SHP77 (cell line): ENCODE results near the gene LINC00305.

Experiments
- DNase-seq, 2 experiments: peaks; one replicate each; lab custom pipeline; 2025; lab: John Stamatoyannopoulos, UW

The LINC00305 gene

DNA sequence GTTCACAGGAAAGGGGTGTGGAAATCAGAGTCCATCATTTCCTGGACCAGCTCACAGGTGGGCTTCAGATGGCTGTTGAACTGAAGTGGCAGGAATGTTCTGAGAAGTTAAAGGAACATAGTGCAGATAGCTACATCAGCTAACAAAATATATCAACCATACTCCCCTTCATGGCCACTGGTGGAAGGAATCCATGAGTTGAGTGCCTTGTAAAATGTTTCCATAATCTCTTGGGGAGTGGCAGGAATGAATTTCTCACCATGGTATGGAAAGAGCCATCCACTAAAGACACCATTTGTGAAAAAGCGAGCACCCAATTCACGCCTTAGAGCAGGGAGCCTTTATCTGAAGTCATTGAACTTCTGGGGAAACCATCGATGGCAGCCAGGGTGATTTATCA is at the start of gene LINC00305:
TSS of gene LINC00305 (minus strand) at position 101 of the 400 bp plus-strand sequence.
- DNase-seq, result no peak

DNA sequence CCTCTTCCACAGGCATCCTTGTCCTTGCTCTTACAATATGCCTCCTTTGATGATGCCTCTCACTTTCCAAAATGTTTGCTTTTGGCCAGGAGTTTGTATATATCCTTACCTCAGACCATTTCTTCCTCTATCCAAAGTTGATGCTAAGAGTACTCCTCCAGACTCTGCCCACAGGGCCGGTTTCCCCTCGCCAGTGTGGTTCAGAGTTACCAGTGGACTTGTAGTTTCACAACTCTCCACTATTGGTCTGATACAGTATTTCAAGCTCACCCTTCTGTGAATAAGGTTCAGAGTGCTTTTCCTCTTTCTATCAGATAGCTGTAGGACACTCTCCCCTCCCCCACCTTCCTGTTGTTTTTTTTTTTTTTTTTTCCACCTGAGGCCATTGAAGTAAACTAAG is 42.2 kb upstream of the LINC00305 start:
- no peak for DNase-seq

DNA sequence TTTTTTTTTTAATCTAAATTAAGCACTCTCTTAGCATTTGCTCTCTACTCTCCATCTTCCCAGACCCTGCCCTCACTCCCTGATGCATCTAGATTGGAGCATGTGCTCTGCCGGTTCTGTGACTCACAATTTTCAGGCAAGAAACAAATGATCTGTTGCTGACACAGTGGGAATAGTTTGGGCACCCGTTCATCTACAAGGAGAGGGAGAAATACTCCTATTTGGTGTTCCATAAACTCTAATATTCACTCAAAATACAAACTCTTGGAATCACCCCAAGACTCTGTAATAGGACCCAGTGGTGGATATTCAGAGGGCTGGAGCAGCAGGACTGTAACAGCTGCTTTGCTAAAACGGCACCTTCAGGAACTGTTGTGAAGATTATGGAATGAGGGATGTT is 37.1 kb upstream of the LINC00305 start:
- no peak for DNase-seq

DNA sequence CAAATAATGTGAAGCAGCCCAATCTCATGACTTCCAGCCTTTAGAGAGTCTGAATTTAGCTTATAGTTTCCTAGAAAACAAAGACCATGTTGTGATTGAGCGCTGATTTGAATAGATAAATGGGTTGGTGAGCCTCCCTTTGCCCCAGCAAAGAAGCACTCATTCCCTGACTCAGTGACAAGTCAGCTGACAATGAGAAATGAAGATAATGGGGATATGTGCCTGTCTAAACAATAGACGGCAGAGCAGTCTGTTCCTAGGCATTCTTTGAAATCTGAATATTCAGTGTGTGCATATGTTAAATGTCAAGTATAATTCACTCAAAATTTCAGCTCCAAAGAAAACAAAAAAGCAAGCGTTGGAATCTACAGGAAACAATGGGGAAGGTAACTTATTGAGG is 34.8 kb upstream of the LINC00305 start:
- DNase-seq, result no peak

DNA sequence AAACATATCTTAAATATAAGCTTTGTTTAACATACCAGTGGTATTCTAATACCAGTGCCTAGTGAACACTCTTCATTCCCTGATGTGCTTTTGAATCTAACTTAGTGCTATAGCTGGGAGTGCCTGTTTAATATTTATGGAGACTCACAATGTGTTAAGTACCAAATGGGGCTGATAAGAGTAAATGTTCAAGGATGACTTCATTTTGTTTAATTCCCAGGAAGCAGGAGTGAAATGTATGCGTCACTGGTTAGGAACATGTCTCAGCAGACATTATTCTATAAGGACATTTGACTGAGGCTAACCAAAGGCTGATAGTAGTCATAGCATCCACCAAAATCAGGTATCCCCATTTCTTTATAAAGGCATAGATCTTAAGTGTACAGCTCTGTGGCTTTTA is 31.7 kb upstream of the LINC00305 start:
- DNase-seq, result no peak

DNA sequence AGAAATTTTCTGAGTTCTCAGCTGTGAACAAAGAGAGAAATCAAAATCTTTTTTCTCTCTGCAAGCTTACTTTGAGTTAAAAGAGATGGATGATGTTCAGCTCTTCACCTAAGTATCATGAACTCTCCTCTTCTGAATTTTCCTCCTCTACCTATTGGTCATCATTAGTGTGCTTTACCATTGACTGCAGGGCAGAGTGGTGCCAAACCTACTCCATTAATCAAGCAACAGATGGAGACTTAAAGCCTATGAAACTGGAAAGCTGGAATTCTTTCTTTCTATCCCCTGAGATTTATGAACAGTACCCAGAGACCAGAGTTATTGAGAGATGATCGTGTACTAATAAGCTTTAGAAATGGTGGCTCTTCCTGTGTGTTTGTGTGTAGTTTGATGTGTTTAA is 31.3 kb upstream of the LINC00305 start:
- no peak for DNase-seq

DNA sequence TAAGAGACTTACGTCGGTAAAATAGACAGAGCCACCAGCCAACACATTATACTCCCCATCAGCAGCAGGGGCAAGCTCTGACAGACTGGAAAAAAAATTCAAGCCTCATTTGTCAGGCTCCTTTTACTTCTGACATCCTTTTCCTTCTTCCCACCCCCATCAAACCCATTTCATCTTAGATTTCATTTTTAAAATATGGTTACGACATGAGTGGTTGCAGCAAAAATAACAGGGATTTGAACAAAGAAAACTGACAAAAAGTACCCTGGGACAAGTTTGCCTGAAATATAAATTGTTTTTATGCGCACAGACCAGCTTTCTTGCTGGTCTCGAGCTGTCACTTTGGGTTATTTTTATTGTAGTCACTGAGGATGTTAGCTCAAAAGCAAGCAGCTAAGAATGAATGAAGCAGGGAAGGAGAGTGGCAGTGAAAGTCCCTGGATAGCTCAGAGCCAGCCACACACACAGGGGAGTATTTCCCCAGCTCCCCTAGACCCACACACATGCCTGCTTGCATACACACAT is 30.7 kb upstream of the LINC00305 start:
- no peak for DNase-seq

DNA sequence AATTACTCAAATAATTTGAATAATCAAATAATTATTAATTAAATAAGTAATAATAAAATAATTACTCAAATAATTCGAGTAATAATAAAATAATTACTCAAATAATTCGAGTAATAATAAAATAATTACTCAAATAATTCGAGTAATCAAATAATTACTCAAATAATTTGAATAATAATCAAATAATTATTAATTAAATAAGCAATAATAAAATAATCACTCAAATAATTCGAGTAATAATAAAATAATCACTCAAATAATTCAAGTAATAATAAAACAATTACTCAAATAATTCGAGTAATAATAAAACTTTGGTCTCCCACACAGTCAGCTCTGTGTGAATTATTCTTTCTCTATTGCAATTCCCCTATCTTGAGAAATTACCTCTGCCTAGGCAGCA is 30.0 kb upstream of the LINC00305 start:
- DNase-seq, result no peak

DNA sequence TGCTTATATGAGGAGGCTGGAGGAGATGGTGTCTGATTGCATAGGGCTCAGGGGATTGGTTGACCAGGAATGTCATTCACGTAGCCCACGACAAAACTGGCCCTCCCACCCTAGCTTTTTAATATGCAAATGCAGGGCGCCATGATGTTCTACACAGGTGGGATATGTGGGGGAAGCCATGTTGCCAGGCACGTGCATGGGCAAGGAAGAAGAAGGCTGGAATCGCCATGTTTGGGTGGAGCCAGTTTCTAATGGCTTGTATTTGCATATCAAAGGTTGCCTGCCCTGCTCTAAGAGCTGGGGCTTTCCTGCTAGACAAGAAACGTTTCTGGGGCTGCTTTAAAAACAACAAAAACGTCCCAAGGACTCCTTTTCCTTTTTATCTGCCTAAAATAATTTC is 26.5 kb upstream of the LINC00305 start:
- no peak for DNase-seq

DNA sequence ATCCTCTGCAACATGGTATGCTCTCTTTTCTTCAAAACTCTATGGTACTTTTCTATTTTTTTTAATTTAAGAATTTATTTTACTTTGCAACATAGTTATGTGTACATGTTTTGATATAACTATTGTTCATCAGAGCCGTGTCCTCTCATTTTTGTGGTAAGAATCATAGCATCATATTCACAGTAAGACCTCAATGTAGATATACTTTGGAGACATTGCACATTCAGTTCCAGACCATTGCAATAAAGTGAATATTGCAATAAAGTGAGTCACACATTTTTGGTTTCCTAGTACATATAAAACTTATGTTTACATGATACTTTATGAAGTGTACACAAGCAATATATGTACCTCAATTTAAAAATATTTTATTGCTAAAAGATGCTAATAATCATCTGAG is 22.7 kb upstream of the LINC00305 start:
- no peak for DNase-seq

DNA sequence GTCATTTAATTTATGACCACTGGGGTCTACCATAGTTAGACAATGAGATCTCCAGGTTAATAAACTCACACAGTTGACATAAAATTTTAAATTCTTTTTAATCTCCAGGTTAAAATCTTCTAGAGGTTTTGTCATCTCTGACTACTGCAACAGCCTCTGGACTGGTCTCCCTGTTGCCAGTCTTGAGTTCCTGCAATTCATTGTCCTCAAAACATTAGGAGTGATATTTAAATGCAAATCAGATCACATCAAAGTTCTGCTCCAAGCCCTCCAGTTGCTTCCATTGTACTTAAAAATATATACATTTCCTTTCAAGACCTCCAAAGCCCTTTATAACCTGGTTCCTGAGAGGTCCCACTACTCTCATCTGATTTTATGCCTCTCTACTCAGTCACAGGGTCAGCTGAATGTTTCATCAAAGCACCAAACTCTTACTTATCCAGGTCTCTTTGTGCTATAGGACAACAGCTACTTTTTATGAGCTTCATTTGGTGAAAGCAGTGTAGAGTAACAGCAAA is 18.6 kb upstream of the LINC00305 start:
- DNase-seq, result no peak

DNA sequence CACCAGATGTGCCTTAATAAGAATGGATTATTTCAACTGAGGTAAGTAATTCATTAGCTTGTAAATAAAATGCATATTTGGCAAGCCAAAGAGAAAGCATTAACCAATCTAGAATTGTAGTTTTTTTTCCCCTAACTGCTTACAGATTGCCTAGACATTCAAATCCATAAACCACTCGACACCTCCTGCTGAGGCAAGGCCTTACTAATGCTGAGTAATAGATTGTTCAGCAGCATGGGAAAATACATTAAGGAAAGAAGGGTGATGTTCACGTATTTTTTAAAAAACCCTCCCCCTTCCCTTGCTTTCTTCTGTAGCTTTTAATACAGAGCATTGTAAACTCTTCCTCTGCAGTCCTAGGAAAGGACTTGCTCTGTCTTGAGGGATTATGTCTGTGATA is 17.0 kb upstream of the LINC00305 start:
- DNase-seq, result no peak

DNA sequence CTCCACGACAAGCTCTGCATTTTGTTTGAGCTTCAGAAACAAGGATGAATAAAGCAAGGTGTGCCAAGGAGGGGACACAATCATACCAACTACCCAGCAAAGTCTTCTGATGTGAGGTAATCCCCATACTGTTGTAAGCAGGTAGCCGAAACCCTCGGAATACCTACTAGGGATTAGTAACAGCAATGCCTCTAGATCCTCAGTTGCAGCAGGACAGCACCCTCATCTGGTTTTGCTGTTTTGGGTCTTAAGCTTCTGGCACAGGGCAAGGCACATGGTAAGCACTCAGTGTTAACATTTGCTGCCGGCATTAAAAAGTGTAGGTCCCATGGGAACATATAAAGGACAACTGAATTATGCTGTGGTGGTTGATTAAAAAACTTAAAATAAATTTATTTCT is 16.0 kb upstream of the LINC00305 start:
- no peak for DNase-seq

DNA sequence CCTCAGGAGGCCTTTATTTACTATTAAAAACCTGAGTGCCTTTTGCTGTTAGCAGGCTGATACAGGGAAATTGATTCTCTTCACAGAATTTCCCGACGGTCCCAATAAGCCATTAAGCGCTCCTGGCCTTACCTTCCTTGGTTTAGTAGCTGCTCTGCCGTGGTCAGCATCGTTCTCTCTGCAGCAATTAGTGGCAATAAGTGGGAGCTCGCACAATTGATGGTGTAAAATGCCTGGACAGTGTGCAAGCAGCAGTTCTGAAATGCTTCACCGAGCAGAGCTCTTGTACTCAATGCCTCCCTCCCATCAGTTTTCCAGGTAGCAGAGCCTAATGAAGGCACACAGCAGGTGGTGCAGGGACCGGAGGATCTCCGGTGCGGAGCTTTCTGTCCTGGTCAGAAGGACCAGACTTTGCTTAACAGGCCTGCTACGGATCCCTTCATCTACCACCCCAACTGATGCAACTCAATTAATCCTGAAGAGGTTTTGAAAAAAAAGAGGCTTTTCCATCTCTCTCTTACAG is 1.1 kb upstream of the LINC00305 start:
- no peak for DNase-seq

DNA sequence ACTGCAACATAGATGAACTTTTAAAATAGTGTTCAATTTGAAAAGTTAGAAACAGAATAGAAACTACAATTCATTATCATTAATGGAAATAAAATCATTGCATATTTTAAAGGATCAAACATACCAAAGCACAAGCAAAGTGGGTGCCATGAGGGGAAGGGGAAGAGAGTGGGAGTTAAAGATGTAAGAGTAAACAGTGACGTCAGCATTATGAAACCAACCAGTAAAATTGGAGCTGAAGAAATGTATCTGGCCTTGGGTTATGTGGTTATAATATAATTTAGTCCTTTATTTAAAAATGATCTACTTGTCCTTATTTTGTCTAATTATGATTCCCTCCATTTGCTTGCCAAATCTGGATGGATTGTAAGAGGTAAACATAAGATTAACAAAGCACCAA is 6.0 kb downstream of the LINC00305 start:
- DNase-seq, result no peak

DNA sequence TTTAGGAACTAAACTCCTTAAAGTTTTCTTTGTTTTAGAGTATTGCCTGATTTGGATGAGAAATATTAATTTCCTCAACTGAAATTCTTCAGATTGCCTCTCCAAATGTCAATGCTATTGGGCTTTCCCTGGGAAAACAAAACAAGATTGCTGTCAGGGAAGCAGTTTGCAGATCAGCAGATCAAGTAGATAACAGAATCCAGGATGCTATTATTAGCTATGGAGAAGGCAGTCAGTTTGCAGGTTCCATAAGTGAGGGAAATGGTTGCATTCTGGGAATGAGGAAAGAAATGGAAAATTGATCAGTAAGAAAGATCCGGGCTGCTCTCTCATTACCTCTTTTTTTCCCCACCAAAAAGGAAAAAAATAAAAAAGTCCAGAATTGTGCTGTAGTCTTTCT is 11.0 kb downstream of the LINC00305 start:
- DNase-seq, result no peak

DNA sequence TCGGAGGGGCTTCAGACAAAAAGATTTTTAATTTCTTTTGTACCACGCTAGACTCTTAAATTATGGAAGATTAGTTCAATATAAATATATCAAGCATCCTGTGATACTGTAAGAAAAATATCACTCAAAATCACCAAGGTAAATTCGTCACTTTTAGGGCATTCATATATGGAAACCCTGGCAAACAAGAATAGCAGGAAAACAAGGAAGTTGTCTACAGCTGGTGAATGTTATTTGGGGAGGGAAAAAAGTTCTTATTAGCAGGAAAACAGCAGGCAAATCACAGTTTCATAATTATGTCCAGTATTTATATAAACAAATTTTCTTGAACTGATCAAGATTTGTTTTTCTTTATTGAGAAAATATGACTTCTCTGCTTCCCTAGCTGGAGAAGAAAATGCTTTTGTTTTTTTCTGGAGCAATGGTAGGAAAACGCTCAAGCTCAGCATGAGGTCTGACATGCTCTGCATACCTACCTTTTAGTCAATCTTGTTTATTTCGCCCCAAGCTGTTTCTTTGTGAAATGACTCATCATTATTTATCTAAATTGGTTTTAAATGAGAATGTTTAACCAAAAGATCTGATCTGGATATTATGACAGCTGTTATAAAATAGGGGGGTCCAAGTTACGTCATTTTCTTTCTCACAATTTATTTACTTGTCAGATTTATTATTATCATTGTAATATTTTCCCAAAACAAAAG is 14.7 kb downstream of the LINC00305 start:
- no peak for DNase-seq

DNA sequence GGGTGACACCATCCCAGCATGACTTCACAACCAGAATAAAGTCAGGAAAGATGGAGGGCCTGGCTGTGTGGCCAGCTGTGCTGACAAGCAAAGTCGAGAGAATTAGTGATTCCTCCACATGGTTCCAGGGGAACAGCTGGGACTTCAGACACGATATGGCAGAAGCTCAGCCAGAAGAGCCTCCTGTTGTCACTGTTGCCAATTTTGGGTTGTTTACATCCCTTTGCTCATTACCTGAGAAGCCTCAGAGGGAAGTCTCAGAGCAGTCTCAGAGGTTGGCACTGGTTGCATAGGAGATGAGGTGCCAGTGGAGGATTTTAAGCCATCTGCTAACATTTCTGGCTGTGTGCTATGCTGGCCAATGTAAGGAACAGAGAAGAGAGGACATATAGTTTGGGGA is 16.0 kb downstream of the LINC00305 start:
- no peak for DNase-seq

DNA sequence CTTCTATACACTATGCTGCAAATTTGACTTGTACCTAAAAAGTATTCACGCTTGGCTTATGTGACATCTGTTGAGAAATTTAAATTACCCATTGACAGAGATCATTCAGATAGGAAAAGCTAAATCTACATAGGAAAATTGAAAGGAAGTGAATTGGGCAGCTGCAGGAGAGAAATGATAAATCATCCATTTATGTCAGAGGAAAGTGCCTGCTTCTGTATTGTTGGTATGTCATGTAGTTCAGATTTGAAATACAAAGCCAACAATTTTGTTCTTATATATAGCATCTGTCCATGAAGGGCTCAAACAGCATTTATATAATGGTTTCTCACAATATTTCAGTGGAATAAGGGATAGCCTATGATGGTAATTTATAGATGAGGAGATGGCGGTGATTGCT is 17.6 kb downstream of the LINC00305 start:
- peak in 1 of 2 experiments; percentile 5 for DNase-seq

DNA sequence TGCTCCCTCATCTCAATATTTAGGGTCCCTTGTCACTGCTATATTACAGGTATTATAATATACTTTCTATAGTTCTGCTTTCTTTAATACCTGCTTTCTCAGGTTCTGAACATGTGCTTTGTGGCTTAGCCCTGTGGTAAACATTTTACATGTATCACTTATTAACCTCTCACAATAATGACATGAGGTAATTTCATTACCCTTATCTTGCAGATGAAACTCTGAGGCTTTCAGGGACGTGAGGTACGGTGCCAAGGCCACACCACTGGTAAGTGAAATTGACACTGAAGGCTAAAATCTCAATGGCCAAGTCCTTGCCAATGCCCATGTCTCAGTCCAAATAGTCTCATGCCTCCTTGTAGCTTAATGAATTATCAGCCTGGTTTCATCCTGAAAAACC is 21.7 kb downstream of the LINC00305 start:
- no peak for DNase-seq

DNA sequence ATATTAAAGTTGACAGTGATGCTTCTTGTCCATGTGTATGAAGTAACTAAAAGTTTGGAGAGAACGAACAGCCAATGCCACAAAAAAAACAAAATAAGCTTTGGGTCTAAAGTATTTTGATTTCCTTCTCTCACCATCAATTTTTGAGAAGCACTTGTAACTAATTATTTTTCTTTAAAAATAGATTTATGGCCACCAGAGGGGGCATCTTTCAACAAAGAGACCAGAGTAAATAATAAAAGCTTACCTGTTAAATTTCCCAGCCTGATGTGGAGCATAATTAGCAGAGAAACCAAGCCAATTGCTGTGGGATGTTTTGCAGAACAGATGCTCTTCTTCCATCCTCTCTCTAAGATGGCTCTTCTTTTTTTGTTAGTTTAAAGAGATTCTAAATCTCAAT is 29.0 kb downstream of the LINC00305 start:
- DNase-seq, result no peak

DNA sequence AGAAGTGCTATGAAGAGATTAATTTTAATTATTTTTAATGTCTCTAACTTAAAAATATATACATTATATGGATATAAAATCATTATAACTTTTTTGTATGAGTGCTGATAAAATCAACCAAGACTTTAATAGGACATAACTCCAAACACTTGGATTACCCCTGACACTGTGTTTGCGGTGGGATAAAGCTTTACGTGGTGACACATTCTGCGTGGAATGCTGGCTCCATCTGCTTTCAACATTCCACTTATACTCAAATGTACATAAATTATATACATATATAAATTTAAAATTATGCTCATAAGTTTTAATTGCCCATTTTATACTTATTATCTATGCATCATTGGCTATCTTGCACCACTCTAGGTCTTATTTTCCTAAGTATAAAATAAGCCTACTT is 30.5 kb downstream of the LINC00305 start:
- DNase-seq, result no peak

DNA sequence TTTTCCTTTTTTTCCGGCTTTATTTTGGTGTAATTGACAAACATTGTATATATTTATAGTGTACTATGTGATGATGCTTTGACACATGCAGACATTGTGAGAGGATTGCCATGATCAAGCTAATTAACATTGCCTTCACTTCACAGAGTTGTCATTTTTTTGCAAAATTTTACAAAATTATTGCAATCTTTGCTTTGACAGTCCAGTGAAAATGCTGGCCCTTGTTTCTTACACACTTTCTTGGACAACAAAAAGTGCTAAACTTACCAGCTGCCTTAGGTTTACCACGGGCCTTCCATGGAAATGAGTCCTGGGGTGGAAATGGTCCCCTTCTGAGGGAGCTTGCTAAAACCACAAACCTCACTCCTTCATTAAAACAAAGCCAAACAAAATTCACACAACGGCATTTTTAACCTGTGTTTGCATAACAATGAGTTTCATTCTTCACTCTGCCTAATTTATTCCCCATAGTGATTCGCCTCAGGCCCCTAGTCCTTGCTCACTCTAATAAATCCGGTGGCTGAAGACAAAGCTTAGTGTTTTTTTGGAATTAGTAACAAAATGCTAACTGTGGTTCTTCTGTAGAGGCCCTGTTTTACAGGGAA is 32.2 kb downstream of the LINC00305 start:
- no peak for DNase-seq
